SHP77 treated with DMSO at 0.1 percent for 48 hours (cell line): Measurements from ENCODE around the gene LYPD8.
"Not testable (repeated sequence)": the region's sequence is repeated elsewhere in the genome, so short reads cannot be mapped to it uniquely, and the experiment has no call there.

Experiments
- DNase-seq: peaks from one replicate; lab custom pipeline; 2025; lab: John Stamatoyannopoulos, UW

The LYPD8 gene, protein sequence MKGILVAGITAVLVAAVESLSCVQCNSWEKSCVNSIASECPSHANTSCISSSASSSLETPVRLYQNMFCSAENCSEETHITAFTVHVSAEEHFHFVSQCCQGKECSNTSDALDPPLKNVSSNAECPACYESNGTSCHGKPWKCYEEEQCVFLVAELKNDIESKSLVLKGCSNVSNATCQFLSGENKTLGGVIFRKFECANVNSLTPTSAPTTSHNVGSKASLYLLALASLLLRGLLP

DNA sequence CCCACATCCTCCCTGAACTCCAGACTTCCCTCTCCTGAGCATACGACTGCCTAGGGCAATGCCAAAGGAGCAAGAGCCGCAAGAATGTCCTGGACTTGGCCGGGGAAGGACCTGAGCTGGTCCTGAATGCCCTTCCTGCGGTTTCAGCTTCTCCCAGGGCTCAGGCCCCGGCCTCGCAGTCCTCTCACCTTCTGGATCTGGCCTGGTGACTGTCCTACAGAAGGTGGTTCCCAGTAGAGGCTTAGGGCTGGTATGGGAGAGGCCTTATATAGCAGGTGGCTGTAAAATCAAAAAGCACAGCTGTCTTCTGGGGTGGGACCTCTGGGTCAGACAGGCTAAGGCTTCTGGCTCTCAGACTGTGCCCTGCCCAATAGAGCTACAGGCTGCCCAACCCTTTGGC is at the start of gene LYPD8:
TSS of gene LYPD8 (minus strand) at position 243 of the 400 bp plus-strand sequence. CDS start 4,678 bp downstream, outside the sequence.
- DNase-seq = no peak

DNA sequence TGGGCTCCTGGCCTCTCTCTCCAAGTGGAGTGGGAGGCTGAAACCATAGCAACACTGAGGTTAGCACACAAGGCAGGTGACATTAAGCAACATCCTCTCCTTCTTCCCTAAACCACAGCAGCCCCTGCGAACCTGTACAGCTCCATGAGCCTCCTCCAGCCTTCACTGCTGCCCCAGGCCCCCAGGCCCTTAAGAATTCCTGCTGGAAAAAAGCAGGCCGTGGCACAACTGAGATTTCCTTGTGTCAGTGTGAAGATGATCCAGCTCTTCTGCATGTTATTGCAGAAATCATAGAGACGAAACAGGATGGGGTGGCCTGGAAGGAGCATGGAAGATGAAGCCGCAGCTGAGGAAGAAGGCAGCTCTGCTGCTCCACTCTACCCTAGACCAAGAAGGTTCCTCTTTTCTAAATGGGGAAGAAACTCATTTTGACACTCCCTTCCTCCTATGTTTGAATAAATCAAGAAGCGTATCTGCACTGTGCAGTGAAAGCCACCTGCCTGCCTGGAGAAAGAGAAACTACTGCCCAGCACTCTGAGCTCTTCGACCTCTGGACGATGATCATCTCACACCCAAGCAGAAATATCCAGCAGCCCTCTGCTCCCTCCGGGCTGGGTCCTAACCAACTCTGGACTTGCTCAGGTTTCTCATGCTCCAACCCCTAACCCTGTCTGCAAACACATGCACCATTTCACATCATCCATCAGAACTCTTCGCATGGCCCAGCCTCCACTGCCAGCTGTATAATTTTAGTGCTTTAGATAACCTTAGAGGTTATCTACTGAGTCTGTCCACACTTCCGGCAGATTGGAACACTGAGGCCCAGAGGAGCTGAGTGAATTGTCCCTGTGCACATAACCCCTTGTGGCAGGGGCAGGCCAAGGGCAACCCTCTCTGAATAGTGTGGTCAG is 49.5 kb upstream of the LYPD8 start:
- DNase-seq = no peak

GRCh38 chr1:248803501-248803900 is 47.9 kb upstream of the LYPD8 start:
- DNase-seq = not testable (repeated sequence)

DNA sequence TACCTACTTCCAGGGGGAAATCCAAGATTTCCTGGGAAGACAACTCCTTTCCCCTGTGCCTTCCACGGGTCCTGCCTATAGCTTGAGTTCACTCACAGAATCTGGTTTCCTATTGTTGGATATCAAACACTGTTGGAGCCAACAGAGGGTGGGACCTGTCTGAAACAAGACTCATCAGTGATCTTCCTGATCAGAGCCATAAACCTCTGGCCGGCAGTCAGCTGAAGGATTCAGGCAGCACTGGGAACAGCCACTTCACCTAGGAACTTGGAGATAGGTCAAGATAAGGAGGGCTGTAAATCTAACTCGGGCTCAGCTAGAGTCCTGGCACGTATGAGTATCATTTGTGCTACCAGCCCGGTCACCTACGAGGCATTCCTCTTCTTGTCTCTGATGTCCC is 46.9 kb upstream of the LYPD8 start:
- DNase-seq = no peak

GRCh38 chr1:248800459-248800858 is 44.9 kb upstream of the LYPD8 start:
- DNase-seq = no peak

DNA sequence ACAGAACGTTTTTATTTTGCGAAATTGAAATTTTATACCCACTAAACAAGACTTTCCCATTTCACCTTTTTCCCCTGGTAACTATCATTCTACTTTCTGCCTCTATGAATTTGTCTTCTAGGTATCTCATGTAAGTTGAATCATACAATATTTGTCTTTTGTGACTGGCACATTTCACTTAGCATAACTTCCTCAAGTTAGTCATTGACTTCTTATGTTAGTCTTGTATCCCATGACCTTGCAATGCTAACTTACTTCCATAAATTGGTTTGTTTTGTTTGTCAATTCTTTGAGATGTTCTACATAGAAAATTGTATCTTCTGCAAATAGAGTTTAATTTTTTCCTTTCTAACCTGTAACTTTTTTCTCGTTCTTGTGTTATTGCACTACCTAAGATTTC is 43.2 kb upstream of the LYPD8 start:
- no peak for DNase-seq

- DNase-seq = not testable (repeated sequence)
These were observed 39.1 kb upstream of the LYPD8 start for GRCh38 chr1:248794663-248795062.

DNA sequence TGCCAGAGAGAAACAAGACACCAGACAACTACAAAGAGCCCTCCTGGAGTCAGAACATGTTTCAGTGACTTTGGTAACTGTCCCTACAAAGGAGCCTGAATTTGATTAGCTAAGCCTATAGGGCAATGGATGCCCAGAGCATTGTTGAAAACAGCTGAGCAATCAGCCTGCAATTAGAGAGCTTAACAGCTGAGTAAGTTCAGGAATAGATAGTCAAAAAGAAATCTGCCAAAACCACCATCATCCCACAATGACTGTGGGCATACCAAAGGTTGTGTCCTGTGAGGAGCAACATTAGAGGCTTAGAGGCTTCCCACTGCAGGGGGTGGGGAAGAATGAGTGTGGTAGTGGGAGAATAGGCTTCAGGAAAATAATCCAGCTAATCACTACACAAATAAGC is 38.0 kb upstream of the LYPD8 start:
- DNase-seq = no peak

DNA sequence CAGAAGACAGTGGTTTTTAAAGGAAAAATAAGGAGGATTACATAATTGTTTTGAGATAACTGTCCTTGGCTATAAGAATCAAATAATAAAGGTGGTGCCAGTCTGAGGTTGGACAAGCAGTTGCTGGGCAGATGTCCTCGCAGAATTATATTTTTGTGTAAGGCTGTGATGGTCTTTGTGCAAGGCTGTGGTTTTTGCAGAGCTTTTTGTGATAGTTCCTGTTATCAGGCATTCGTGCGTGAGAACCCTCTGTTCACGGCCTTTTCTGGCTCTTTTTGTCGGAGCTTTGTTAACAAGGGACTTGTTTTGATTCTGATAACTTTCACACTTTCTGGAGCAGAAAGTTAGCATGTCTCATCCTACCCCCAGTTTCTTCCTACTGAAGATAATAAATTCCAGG is 36.8 kb upstream of the LYPD8 start:
- DNase-seq = no peak

DNA sequence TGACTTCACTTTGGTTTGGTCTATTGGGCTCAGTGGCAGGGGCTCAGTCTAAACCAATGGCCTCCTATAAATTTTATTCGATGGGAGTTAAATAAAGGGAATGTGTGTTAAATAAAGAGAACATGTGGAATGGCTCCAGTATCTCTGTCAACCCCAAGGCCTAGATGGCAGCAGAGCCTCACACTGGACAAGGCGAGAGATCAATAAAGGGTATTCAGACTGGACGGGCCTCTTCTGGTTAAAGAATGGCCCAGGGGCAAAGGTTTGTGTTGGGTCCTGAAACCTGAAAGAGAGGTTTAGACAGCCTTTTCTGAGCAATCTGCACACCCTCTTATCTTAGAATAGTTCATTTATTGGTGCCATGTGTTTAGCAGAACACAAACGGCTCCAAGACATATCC is 35.5 kb upstream of the LYPD8 start:
- no peak for DNase-seq

DNA sequence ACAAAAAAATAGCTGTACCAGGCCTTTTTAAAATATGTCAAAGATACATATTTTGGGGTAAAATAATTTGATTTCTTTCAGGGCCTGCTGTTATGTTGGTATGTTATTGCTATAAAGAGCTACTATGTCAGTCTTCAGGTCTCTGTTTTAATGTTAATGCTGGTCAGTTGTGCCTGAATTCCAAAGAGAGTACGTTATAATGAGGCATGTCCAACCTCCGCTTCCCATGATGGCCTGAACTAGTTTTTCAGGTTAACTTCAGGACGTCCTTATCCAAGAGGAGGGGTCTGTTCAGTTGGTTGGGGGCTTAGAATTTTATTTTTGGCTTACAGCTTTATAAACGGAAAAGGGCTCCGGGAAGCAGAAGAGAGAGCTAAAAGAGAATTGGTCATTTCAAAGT is 34.9 kb upstream of the LYPD8 start:
- DNase-seq = no peak

DNA sequence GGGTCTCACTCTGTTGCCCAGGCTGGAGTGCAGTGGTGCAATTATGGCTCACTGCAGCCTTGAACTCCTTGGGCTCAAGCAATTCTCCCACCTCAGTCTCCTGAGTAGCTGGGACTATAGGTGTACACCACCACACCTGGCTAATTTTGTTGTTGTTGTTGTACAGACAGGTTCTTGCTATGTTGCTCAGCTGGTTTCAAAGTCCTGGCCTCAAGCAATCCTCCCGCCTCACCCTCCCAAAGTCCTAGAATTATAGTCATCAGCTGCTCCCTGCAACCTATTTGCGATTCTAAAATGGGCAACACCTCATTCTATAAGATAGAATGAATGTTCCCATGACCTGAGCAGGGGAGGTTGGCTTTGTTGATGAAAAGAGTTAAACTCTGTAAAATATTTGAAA is 33.8 kb upstream of the LYPD8 start:
- DNase-seq = not testable (repeated sequence)

DNA sequence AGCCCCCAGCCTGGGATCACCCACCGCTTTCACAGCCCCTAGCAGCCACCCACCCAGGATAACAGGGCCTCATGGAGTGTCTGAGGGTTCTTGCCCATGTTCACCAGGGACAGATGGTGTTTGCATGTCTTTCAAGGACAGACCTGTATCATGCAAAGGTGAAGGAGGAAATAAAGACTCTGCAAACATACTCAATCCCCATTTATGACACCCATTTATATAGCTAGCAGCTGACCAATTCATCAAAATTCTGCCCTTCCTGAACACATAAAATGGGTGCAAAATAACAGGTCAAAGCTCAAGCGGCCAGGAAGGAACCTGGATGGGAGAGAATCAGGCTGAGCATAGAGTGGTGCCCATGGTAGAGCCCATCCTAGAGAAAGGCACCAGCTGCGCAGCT is 32.8 kb upstream of the LYPD8 start:
- no peak for DNase-seq

DNA sequence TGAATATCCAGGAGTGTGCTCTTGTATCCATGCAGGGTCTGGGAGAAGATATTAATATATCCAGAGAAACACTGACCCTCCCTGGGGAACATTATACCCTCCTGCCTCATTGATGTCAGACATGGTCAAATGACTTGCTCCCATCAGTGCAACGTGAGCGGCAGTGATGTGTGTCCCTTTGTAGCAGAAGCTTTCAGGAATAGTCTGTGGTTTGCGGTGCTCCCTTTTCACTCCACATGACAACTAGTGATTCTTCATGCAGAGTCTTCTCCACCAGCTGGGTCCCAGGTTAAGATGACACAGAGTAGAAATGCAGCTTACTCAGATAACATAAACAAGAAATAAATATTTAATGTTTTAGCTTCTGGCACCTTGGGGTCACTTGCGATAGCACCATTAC is 31.9 kb upstream of the LYPD8 start:
- no peak for DNase-seq

DNA sequence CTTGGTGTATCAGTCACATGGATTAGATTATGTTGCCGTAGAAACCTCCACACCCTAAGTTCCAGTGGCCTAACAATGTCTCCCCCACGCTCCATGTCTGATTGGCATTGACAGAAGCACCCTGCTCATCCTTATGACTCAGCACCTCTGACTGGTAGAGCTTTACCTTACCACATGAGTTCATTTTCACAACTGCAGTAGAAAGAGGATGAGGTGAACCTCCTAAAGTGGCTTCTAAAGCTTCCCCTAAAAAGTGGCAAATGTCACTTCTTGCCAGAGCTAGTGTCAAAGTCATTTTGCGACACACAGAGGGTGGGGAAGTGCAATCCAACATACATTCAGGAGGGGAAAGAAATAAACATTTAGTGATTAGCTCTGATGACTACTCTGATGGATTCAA is 30.6 kb upstream of the LYPD8 start:
- no peak for DNase-seq

- DNase-seq = no peak
These were observed 27.8 kb upstream of the LYPD8 start for GRCh38 chr1:248783367-248783766.

- no peak for DNase-seq
These were observed 27.0 kb upstream of the LYPD8 start for GRCh38 chr1:248782416-248783141.

DNA sequence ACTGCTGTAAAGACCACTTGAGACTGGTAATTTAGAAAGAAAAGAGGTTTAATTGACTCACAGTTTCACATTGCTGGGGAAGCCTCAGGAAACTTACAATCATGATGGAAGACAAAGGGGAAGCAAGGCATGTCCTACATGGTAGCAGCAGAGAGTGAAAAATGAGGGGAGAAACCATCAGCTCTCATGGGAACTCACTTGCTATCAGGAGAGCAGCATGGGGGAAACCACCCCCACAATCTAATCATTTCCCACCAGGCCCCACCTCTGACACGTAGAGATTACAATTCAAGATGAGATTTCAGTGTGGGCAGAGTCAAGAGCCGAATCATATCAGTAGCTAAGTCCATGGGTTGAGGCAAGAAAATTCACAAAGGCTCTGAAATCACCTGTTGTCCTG is 23.8 kb upstream of the LYPD8 start:
- no peak for DNase-seq

DNA sequence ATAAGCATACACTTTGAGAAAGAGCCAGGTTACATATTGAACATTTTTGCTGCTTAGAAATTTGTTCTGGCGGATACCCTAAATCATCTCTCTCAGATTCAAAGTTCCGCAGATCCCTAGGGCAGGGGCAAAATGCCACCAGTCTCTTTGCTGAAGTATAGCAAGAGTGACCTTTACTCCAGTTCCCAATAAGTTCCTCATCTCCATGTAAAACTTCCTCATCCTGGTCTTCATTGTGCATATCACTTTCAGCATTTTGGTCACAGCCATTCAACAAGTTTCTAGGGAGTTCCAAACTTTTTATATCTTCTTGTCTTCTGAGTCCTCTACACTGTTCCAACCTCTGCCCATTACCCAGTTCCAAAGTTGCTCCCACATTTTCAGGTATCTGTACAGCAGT is 23.3 kb upstream of the LYPD8 start:
- DNase-seq = no peak

DNA sequence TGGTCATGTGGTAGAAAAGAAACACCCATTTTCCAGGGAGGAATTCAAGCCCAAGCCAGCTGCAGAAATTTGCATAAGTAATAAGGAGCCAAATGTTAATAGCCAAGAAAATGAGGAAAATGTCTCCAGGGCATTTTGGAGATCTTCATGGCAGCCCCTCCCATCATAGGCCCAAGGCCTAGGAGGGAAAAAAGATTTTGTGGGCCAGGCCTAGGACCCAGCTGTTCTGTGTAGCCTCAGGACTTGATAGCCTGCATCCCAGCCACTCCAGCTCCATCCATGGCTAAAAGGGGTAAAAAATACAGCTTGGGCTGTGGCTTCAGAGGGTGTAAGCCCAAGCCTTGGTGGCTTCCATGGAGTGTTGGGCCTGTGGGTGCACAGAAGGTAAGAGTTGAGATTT is 21.4 kb upstream of the LYPD8 start:
- no peak for DNase-seq

- no peak for DNase-seq
These were observed 19.9 kb upstream of the LYPD8 start for GRCh38 chr1:248775441-248775840.

GRCh38 chr1:248759644-248760043 is 4.1 kb upstream of the LYPD8 start:
- DNase-seq = no peak

- DNase-seq = no peak
These were observed 2.8 kb upstream of the LYPD8 start for GRCh38 chr1:248758352-248758751.
